HepG2 (cell line): ENCODE results near the gene ZC3H18.

ENCODE experiments used
- ATF7 ChIP-seq, 2 experiments: fragments of 450-650 bp in 1 of 2; sonication (generic) in 1 of 2; formaldehyde crosslinking in 1 of 2; IDR thresholded peaks; 2 replicates each; pipeline versions ENCODE4 v1.4.0 to v1.6.1; 2016 to 2020; ENCODE audit warnings: antibody characterized with exemption in 1 of 2, mild to moderate bottlenecking in 1 of 2, missing genetic modification reagents in 1 of 2
- MAFK ChIP-seq, 2 experiments: IDR thresholded peaks in 1 of 2; conservative IDR thresholded peaks in 1 of 2; 2 replicates each; pipeline ENCODE4 v1.6.1; 2011; ENCODE audit warnings: improper control_type of control experiment in 2 of 2, low read length in 2 of 2
- POLR2A ChIP-seq, 2 experiments: IDR thresholded peaks; 2 replicates each; pipeline ENCODE4 v1.6.1; 2011; ENCODE audit warnings: low read depth in 2 of 2, low read length in 2 of 2, mild to moderate bottlenecking in 1 of 2, moderate library complexity in 1 of 2; ENCODE audit not compliant: insufficient read depth in 1 of 2
- REXO4 ChIP-seq: sonication (generic); formaldehyde crosslinking; IDR thresholded peaks from 2 replicates; pipeline ENCODE4 v1.8.0; 2022; ENCODE audit warnings: missing genetic modification reagents, mild to moderate bottlenecking, borderline replicate concordance
- SP1 ChIP-seq, 2 experiments: fragments of 450-650 bp in 1 of 2; sonication (generic) in 1 of 2; formaldehyde crosslinking in 1 of 2; IDR thresholded peaks; 2 replicates each; pipeline versions ENCODE4 v1.4.0 to v1.6.1; 2016 to 2020; ENCODE audit warnings: missing genetic modification reagents in 1 of 2
- SP4 ChIP-seq: sonication (generic); formaldehyde crosslinking; IDR thresholded peaks from 2 replicates; pipeline ENCODE4 v1.8.1; 2023; ENCODE audit warnings: mild to moderate bottlenecking, missing genetic modification reagents
- XBP1 ChIP-seq: sonication (generic); formaldehyde crosslinking; IDR thresholded peaks from 2 replicates; pipeline ENCODE4 v1.5.0; 2020; ENCODE audit warnings: missing genetic modification reagents
- ZNF274 ChIP-seq: sonication (generic); formaldehyde crosslinking; IDR thresholded peaks from 2 replicates; pipeline ENCODE4 v1.5.1; 2020; ENCODE audit warnings: mild to moderate bottlenecking, missing genetic modification reagents
- ZNF350 ChIP-seq: sonication (generic); formaldehyde crosslinking; IDR thresholded peaks from 2 replicates; pipeline ENCODE4 v1.4.0; 2020; ENCODE audit warnings: mild to moderate bottlenecking, low read depth, missing genetic modification reagents, borderline replicate concordance
- ZNF768 ChIP-seq: sonication (generic); formaldehyde crosslinking; IDR thresholded peaks from 2 replicates; pipeline ENCODE4 v1.4.0; 2020; ENCODE audit warnings: missing genetic modification reagents
- TF ChIP-seq, protein P1 (sequence below): sonication (generic); formaldehyde crosslinking; IDR thresholded peaks from 2 replicates; pipeline ENCODE4 v1.5.0; 2020; ENCODE audit warnings: mild to moderate bottlenecking, missing genetic modification reagents, moderate library complexity
- TF ChIP-seq, protein P2 (sequence below): IDR thresholded peaks from 2 replicates; pipeline ENCODE4 v1.6.1; 2016; ENCODE audit warnings: low read depth, missing genetic modification reagents, missing compliant biosample characterization

DNA sequence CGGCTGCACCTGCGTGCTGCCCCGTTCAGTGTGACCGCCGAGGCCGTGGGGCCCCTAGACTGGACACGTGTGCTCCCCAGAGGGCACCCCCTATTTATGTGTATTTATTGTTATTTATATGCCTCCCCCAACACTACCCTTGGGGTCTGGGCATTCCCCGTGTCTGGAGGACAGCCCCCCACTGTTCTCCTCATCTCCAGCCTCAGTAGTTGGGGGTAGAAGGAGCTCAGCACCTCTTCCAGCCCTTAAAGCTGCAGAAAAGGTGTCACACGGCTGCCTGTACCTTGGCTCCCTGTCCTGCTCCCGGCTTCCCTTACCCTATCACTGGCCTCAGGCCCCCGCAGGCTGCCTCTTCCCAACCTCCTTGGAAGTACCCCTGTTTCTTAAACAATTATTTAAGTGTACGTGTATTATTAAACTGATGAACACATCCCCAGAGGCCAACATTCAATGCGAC is 69.9 kb downstream of the ZC3H18 start:
- TF ChIP-seq, protein P1, sequence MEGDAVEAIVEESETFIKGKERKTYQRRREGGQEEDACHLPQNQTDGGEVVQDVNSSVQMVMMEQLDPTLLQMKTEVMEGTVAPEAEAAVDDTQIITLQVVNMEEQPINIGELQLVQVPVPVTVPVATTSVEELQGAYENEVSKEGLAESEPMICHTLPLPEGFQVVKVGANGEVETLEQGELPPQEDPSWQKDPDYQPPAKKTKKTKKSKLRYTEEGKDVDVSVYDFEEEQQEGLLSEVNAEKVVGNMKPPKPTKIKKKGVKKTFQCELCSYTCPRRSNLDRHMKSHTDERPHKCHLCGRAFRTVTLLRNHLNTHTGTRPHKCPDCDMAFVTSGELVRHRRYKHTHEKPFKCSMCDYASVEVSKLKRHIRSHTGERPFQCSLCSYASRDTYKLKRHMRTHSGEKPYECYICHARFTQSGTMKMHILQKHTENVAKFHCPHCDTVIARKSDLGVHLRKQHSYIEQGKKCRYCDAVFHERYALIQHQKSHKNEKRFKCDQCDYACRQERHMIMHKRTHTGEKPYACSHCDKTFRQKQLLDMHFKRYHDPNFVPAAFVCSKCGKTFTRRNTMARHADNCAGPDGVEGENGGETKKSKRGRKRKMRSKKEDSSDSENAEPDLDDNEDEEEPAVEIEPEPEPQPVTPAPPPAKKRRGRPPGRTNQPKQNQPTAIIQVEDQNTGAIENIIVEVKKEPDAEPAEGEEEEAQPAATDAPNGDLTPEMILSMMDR (CRISPR knock-in tag) = no peak
- TF ChIP-seq ZNF350 (no peak), ZNF274 (CRISPR knock-in tag) (no peak), MAFK (conservative IDR thresholded peaks at IDR 0.05 in 1 of 2, IDR thresholded peaks at IDR 0.05 in 1 of 2; ENCODE audit: low read length in 2 of 2) (no peak), ATF7 (IDR thresholded peaks at IDR 0.05) (no peak), ATF7 (CRISPR knock-in tag; IDR thresholded peaks at IDR 0.05) (no peak), ZNF768 (CRISPR knock-in tag) (no peak), XBP1 (CRISPR knock-in tag) (no peak), SP4 (CRISPR knock-in tag) (no peak), REXO4 (CRISPR knock-in tag) (no peak), SP1 (IDR thresholded peaks at IDR 0.05) (no peak), SP1 (CRISPR knock-in tag; IDR thresholded peaks at IDR 0.05) (no peak), POLR2A (IDR thresholded peaks at IDR 0.05; ENCODE audit: insufficient read depth in 1 of 2, low read depth in 2 of 2, low read length in 2 of 2) (no peak; a peak in 1 of 4 replicates)
- TF ChIP-seq, protein P2, sequence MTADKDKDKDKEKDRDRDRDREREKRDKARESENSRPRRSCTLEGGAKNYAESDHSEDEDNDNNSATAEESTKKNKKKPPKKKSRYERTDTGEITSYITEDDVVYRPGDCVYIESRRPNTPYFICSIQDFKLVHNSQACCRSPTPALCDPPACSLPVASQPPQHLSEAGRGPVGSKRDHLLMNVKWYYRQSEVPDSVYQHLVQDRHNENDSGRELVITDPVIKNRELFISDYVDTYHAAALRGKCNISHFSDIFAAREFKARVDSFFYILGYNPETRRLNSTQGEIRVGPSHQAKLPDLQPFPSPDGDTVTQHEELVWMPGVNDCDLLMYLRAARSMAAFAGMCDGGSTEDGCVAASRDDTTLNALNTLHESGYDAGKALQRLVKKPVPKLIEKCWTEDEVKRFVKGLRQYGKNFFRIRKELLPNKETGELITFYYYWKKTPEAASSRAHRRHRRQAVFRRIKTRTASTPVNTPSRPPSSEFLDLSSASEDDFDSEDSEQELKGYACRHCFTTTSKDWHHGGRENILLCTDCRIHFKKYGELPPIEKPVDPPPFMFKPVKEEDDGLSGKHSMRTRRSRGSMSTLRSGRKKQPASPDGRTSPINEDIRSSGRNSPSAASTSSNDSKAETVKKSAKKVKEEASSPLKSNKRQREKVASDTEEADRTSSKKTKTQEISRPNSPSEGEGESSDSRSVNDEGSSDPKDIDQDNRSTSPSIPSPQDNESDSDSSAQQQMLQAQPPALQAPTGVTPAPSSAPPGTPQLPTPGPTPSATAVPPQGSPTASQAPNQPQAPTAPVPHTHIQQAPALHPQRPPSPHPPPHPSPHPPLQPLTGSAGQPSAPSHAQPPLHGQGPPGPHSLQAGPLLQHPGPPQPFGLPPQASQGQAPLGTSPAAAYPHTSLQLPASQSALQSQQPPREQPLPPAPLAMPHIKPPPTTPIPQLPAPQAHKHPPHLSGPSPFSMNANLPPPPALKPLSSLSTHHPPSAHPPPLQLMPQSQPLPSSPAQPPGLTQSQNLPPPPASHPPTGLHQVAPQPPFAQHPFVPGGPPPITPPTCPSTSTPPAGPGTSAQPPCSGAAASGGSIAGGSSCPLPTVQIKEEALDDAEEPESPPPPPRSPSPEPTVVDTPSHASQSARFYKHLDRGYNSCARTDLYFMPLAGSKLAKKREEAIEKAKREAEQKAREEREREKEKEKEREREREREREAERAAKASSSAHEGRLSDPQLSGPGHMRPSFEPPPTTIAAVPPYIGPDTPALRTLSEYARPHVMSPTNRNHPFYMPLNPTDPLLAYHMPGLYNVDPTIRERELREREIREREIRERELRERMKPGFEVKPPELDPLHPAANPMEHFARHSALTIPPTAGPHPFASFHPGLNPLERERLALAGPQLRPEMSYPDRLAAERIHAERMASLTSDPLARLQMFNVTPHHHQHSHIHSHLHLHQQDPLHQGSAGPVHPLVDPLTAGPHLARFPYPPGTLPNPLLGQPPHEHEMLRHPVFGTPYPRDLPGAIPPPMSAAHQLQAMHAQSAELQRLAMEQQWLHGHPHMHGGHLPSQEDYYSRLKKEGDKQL (CRISPR knock-in tag) = no peak
